H9 (cell line): Measurements from ENCODE around the gene ARL5B. TPM values are rescaled to one million over a fixed set of nuclear protein-coding genes. Genes with fewer than 3 reads are reported as not detected.

Experiments used
- DNase-seq: peaks from one replicate; pipeline ENCODE4 v3.0.0-alpha.2; 2017
- H2AFZ ChIP-seq: one replicate; pipeline ENCODE4 v1.6.1; 2013; ENCODE audit warnings: mild to moderate bottlenecking, low read length, control low read depth, moderate library complexity
- H2AK5ac ChIP-seq: 2 replicates; pipeline ENCODE4 v1.6.1; 2013; ENCODE audit warnings: low read length, control low read depth, mixed read lengths; ENCODE audit not compliant: insufficient read length
- H2BK120ac ChIP-seq: one replicate; pipeline ENCODE4 v1.6.1; 2013; ENCODE audit warnings: low read depth, mild to moderate bottlenecking, low read length, control low read depth, inconsistent platforms; ENCODE audit not compliant: poor library complexity, severe bottlenecking
- H2BK12ac ChIP-seq: 2 replicates; pipeline ENCODE4 v1.6.1; 2013; ENCODE audit warnings: low read length, control low read depth, mixed read lengths, low read depth; ENCODE audit not compliant: insufficient read length
- H2BK15ac ChIP-seq: 2 replicates; pipeline ENCODE4 v1.6.1; 2013; ENCODE audit warnings: low read depth, low read length, control low read depth
- H2BK20ac ChIP-seq: one replicate; pipeline ENCODE4 v1.6.1; 2013; ENCODE audit warnings: low read depth, mild to moderate bottlenecking, low read length, control low read depth, inconsistent platforms; ENCODE audit not compliant: poor library complexity, severe bottlenecking
- H2BK5ac ChIP-seq: 2 replicates; pipeline ENCODE4 v1.6.1; 2013; ENCODE audit warnings: low read length, control low read depth, mixed read lengths; ENCODE audit not compliant: insufficient read length
- H3K14ac ChIP-seq: 2 replicates; pipeline ENCODE4 v1.6.1; 2013; ENCODE audit warnings: low read length, control low read depth; ENCODE audit not compliant: insufficient read depth
- H3K18ac ChIP-seq: 2 replicates; pipeline ENCODE4 v1.6.1; 2013; ENCODE audit warnings: low read depth, mild to moderate bottlenecking, mixed read lengths, low read length, control low read depth; ENCODE audit not compliant: insufficient read length
- H3K23ac ChIP-seq: 2 replicates; pipeline ENCODE4 v1.6.1; 2013; ENCODE audit warnings: low read length, control low read depth, mixed read lengths, low read depth; ENCODE audit not compliant: insufficient read length
- H3K23me2 ChIP-seq: 2 replicates; pipeline ENCODE4 v1.6.1; 2013; ENCODE audit warnings: low read depth, mild to moderate bottlenecking, mixed read lengths, low read length, control low read depth; ENCODE audit not compliant: insufficient read length, poor library complexity, severe bottlenecking
- H3K27ac ChIP-seq: 2 replicates; pipeline ENCODE4 v1.5.1; 2013; ENCODE audit warnings: low read length, control low read depth, mixed read lengths, low read depth; ENCODE audit not compliant: insufficient read length
- H3K27me3 ChIP-seq: 2 replicates; pipeline ENCODE4 v1.6.1; 2013; ENCODE audit warnings: low read length, control low read depth, inconsistent platforms; ENCODE audit not compliant: insufficient read depth
- H3K4ac ChIP-seq: 2 replicates; pipeline ENCODE4 v1.6.1; 2013; ENCODE audit warnings: low read depth, mild to moderate bottlenecking, control low read depth, inconsistent platforms, low read length, moderate library complexity
- H3K4me1 ChIP-seq: 2 replicates; pipeline ENCODE4 v1.6.1; 2013; ENCODE audit warnings: low read length, control low read depth, inconsistent platforms; ENCODE audit not compliant: insufficient read depth
- H3K4me2 ChIP-seq: 2 replicates; pipeline ENCODE4 v1.6.1; 2013; ENCODE audit warnings: low read length, control low read depth, mixed read lengths; ENCODE audit not compliant: insufficient read length, insufficient read depth
- H3K56ac ChIP-seq: 2 replicates; pipeline ENCODE4 v1.6.1; 2013; ENCODE audit warnings: low read depth, mild to moderate bottlenecking, mixed read lengths, low read length, control low read depth; ENCODE audit not compliant: insufficient read length
- H3K79me1 ChIP-seq: 2 replicates; pipeline ENCODE4 v1.6.1; 2013; ENCODE audit warnings: low read depth, mild to moderate bottlenecking, moderate library complexity, low read length, control low read depth, inconsistent platforms; ENCODE audit not compliant: insufficient read depth, poor library complexity, severe bottlenecking
- H3K79me2 ChIP-seq: 2 replicates; pipeline ENCODE4 v1.6.1; 2013; ENCODE audit warnings: low read length, control low read depth, inconsistent platforms; ENCODE audit not compliant: insufficient read depth
- H3K9ac ChIP-seq: 2 replicates; pipeline ENCODE4 v1.6.1; 2013; ENCODE audit warnings: low read length, control low read depth, mixed read lengths; ENCODE audit not compliant: insufficient read length; ENCODE audit errors: extremely low read depth
- H3K9me3 ChIP-seq: one replicate; pipeline ENCODE4 v1.6.1; 2013; ENCODE audit warnings: low read depth, low read length, inconsistent platforms; ENCODE audit not compliant: control insufficient read depth
- H3T11ph ChIP-seq: one replicate; pipeline ENCODE4 v1.6.1; 2013; ENCODE audit warnings: mild to moderate bottlenecking, low read length, control low read depth, inconsistent platforms
- H4K20me1 ChIP-seq: one replicate; pipeline ENCODE4 v1.6.1; 2013; ENCODE audit not compliant: control insufficient read depth, insufficient read length, insufficient read depth
- H4K5ac ChIP-seq: 2 replicates; pipeline ENCODE4 v1.6.1; 2013; ENCODE audit warnings: low read depth, mild to moderate bottlenecking, mixed read lengths, low read length, control low read depth; ENCODE audit not compliant: insufficient read length
- H4K8ac ChIP-seq: replicated peaks from 2 replicates; pipeline ENCODE4 v1.6.1; 2013; ENCODE audit warnings: low read length, control low read depth, mixed read lengths, low read depth; ENCODE audit not compliant: insufficient read length
- H4K91ac ChIP-seq: 2 replicates; pipeline ENCODE4 v1.6.1; 2013; ENCODE audit warnings: low read depth, mild to moderate bottlenecking, moderate library complexity, mixed read lengths, low read length, control low read depth; ENCODE audit not compliant: insufficient read length
- H3K27ac Mint-ChIP-seq, 3 experiments: 2 replicates in 2 of 3; 3 replicates in 1 of 3; pipeline ENCODE4 v1.8.0; 2020 to 2021; ENCODE audit warnings: mixed read lengths in 3 of 3, mild to moderate bottlenecking in 1 of 3, moderate library complexity in 1 of 3
- H3K27me3 Mint-ChIP-seq: 2 replicates; pipeline ENCODE4 v1.8.0; 2021; ENCODE audit warnings: low read depth, mild to moderate bottlenecking, moderate library complexity, mixed read lengths
- H3K36me3 Mint-ChIP-seq, 3 experiments: 2 replicates in 2 of 3; 3 replicates in 1 of 3; pipeline ENCODE4 v1.8.0; 2020 to 2021; ENCODE audit warnings: low read depth in 3 of 3, mixed read lengths in 3 of 3; ENCODE audit not compliant: insufficient read depth in 1 of 3
- H3K4me1 Mint-ChIP-seq, 2 experiments: 2 replicates each; pipeline ENCODE4 v1.8.0; 2020; ENCODE audit warnings: mixed read lengths in 2 of 2
- H3K4me3 Mint-ChIP-seq, 2 experiments: 2 replicates in 1 of 2; 3 replicates in 1 of 2; pipeline ENCODE4 v1.8.0; 2020 to 2021; ENCODE audit warnings: mild to moderate bottlenecking in 2 of 2, mixed read lengths in 2 of 2, moderate library complexity in 1 of 2
- H3K9me3 Mint-ChIP-seq, 2 experiments: 2 replicates in 1 of 2; 3 replicates in 1 of 2; pipeline ENCODE4 v1.8.0; 2020; ENCODE audit warnings: mild to moderate bottlenecking in 2 of 2, mixed read lengths in 2 of 2, moderate library complexity in 1 of 2
- CTCF ChIP-seq: fragments of 200-600 bp; sonication (generic); conservative IDR thresholded peaks from 3 replicates; pipeline ENCODE4 v1.8.0; 2021; ENCODE audit warnings: antibody characterized with exemption, mild to moderate bottlenecking
- WGBS: extraction: QIAGEN DNeasy Blood & Tissue Kit; methylation state at CpG from one replicate; pipeline ENCODE4 v1.1.7; 2013; ENCODE audit warnings: missing lambda C conversion rate, low lambda C conversion rate, mixed read lengths; ENCODE audit not compliant: insufficient read length; ENCODE audit errors: extremely low coverage; 5-methylcytosine and 5-hydroxymethylcytosine counted together
- total RNA-seq: library from RNA; stranded (reverse); gene quantifications from 2 replicates; pipeline ENCODE4 v1.2.1, GENCODE V29; 2021

Gene ARL5B
- total RNA-seq, 1 experiment from 2014 or later: 33.9 TPM

- Histone ChIP-seq H2BK15ac (no peak overlapping the region), H4K91ac (no peak overlapping the region), H3K4me1 (no peaks in the 10 kb centered on the region), H3K27ac (no peak overlapping the region), H2BK20ac (no peak overlapping the region), H3K14ac (no peak overlapping the region), H3K23ac (no peak overlapping the region), H3K79me1 (no peaks in the 10 kb centered on the region), H2AK5ac (no peak overlapping the region), H4K20me1 (no peaks in the 10 kb centered on the region), H4K8ac (no peak overlapping the region), H3K56ac (no peak overlapping the region), H3K79me2 (no peaks in the 10 kb centered on the region), H4K5ac (no peak overlapping the region), H2BK5ac (no peak overlapping the region), H3K4ac (no peak overlapping the region), H2BK12ac (no peak overlapping the region), H3K23me2 (no peaks in the 10 kb centered on the region), H3K27me3 (no peaks in the 10 kb centered on the region), H2AFZ (no peak overlapping the region), H2BK120ac (no peak overlapping the region), H3K4me2 (no peak overlapping the region), H3K9me3 (no peaks in the 10 kb centered on the region), H3K18ac (no peak overlapping the region), H3T11ph (no peak overlapping the region), H3K9ac (no peak overlapping the region)
- Mint-ChIP-seq H3K36me3 (no peaks in the 10 kb centered on the region), H3K9me3 (no peaks in the 10 kb centered on the region), H3K4me3 (no peak overlapping the region), H3K27me3 (no peaks in the 10 kb centered on the region), H3K27ac (no peak overlapping the region), H3K4me1 (0 out of 4 replicates have a peak, but pooled peaks cover 0 to 3% of the 10 kb centered on the region in 2 experiments)
- TF ChIP-seq CTCF: no peak
- DNase-seq: no peak
- WGBS: no CpG with 5 or more reads among the region's 1 CpG
Observed at GRCh38 chr10:18719811-18720210, 60.6 kb downstream of the ARL5B start.
